Endothelial cell of umbilical vein (primary cell): Measurements from ENCODE around the gene ACAP1.

Experiments used
- EZH2 ChIP-seq: IDR thresholded peaks from 2 replicates; pipeline ENCODE4 v1.6.1; 2012; ENCODE audit warnings: borderline replicate concordance, low read depth, mild to moderate bottlenecking, moderate library complexity, low read length, inconsistent platforms; ENCODE audit not compliant: severe bottlenecking
- GATA2 ChIP-seq: IDR thresholded peaks from 2 replicates; pipeline ENCODE4 v1.7.0; 2011; ENCODE audit warnings: low read depth, mild to moderate bottlenecking, moderate library complexity, mixed read lengths, low read length; ENCODE audit not compliant: insufficient read length, insufficient read depth
- POLR2A ChIP-seq: IDR thresholded peaks from 2 replicates; pipeline ENCODE4 v1.6.1; 2012; ENCODE audit warnings: low read depth, mild to moderate bottlenecking, control low read depth, low read length
- POLR2AphosphoS5 ChIP-seq: IDR thresholded peaks from 2 replicates; pipeline ENCODE4 v1.6.1; 2012; ENCODE audit warnings: low read depth, mild to moderate bottlenecking, control low read depth, low read length, moderate library complexity; ENCODE audit not compliant: insufficient read depth
- TF ChIP-seq, protein P1 (sequence below), 2 donors: IDR thresholded peaks; 1 replicate in 1 of 2; 2 replicates in 1 of 2; pipeline ENCODE4 v1.5.1; 2011; ENCODE audit warnings: low read length in 2 of 2, mild to moderate bottlenecking in 2 of 2, moderate library complexity in 2 of 2, control low read depth in 1 of 2, inconsistent platforms in 1 of 2, low read depth in 1 of 2; ENCODE audit not compliant: insufficient read depth in 1 of 2; ENCODE audit errors: extremely low read depth in 1 of 2
- TF ChIP-seq, protein P2 (sequence below): IDR thresholded peaks from 2 replicates; pipeline ENCODE4 v1.6.1; 2011; ENCODE audit not compliant: insufficient read depth, insufficient read length

GRCh38 chr17:7351665-7352502 lies 15.6 kb downstream of the ACAP1 start, which contains the start of gene KCTD11:
- TF ChIP-seq, protein P1, sequence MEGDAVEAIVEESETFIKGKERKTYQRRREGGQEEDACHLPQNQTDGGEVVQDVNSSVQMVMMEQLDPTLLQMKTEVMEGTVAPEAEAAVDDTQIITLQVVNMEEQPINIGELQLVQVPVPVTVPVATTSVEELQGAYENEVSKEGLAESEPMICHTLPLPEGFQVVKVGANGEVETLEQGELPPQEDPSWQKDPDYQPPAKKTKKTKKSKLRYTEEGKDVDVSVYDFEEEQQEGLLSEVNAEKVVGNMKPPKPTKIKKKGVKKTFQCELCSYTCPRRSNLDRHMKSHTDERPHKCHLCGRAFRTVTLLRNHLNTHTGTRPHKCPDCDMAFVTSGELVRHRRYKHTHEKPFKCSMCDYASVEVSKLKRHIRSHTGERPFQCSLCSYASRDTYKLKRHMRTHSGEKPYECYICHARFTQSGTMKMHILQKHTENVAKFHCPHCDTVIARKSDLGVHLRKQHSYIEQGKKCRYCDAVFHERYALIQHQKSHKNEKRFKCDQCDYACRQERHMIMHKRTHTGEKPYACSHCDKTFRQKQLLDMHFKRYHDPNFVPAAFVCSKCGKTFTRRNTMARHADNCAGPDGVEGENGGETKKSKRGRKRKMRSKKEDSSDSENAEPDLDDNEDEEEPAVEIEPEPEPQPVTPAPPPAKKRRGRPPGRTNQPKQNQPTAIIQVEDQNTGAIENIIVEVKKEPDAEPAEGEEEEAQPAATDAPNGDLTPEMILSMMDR (IDR thresholded peaks at IDR 0.05; ENCODE audit: extremely low read depth in 1 of 2, insufficient read depth in 1 of 2, low read depth in 1 of 2, low read length in 2 of 2), result peak in 1 of 2 donors; percentile 69
- peak; percentile 73 for TF ChIP-seq POLR2AphosphoS5
- no peak for TF ChIP-seq EZH2
- TF ChIP-seq POLR2A, result peak; percentile 57
- no peak for TF ChIP-seq GATA2
- TF ChIP-seq, protein P2, sequence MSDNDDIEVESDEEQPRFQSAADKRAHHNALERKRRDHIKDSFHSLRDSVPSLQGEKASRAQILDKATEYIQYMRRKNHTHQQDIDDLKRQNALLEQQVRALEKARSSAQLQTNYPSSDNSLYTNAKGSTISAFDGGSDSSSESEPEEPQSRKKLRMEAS, result no peak
